Stimulated activated CD8-positive, alpha-beta memory T cell treated with anti-CD3 and anti-CD28 coated beads, Interleukin-15, amount 100 ng/mL, for 1 hour (primary cell): ENCODE measurements around the gene RTBDN.

ENCODE experiments used
- DNase-seq: peaks from one replicate; pipeline ENCODE4 v3.0.0-alpha.2; 2020; ENCODE audit warnings: low read depth

The RTBDN gene

GRCh38 chr19:12834566-12834943 lies at the start of gene RTBDN:
TSS of gene RTBDN (minus strand) at chr19:12834579. CDS start at chr19:12829979, 4,600 bp downstream.
- DNase-seq: no peak

GRCh38 chr19:12882589-12882988 lies 48.2 kb upstream of the RTBDN start:
- no peak for DNase-seq

- peak; percentile 71 for DNase-seq
Measured at GRCh38 chr19:12881172-12881808, 46.9 kb upstream of the RTBDN start, which contains the start of gene DNASE2. TSS of gene DNASE2 (minus strand) at chr19:12881449. CDS start at chr19:12881375, 74 bp downstream.

GRCh38 chr19:12880551-12881171 lies 46.3 kb upstream of the RTBDN start:
- no peak for DNase-seq

GRCh38 chr19:12875086-12875485 lies 40.7 kb upstream of the RTBDN start:
- no peak for DNase-seq

GRCh38 chr19:12873891-12874745 lies 39.7 kb upstream of the RTBDN start:
- DNase-seq: no peak

GRCh38 chr19:12872941-12873890 lies 38.8 kb upstream of the RTBDN start:
- DNase-seq: no peak

GRCh38 chr19:12872255-12872654 lies 37.9 kb upstream of the RTBDN start:
- DNase-seq: no peak

- DNase-seq: no peak
Measured at GRCh38 chr19:12871681-12872080, 37.3 kb upstream of the RTBDN start.

GRCh38 chr19:12868540-12869112 lies 34.2 kb upstream of the RTBDN start:
- DNase-seq: no peak

- peak; percentile 51 for DNase-seq
Measured at GRCh38 chr19:12867120-12868099, 33.0 kb upstream of the RTBDN start.

GRCh38 chr19:12866416-12867119 lies 32.2 kb upstream of the RTBDN start:
- DNase-seq: no peak

GRCh38 chr19:12865746-12866415 lies 31.5 kb upstream of the RTBDN start:
- DNase-seq: no peak

GRCh38 chr19:12864721-12865715 lies 30.6 kb upstream of the RTBDN start:
- no peak for DNase-seq

- no peak for DNase-seq
Measured at GRCh38 chr19:12864143-12864542, 29.8 kb upstream of the RTBDN start.

- DNase-seq: no peak
Measured at GRCh38 chr19:12859546-12859945, 25.2 kb upstream of the RTBDN start.

GRCh38 chr19:12858041-12858928 lies 23.9 kb upstream of the RTBDN start:
- no peak for DNase-seq
